OCI-LY7 (cell line): ENCODE data around the gene PTX4. TPM values are rescaled to one million over a fixed set of nuclear protein-coding genes. Genes with fewer than 3 reads are reported as not detected.
"Not testable (repeated sequence)": the region's sequence is repeated elsewhere in the genome, so short reads cannot be mapped to it uniquely, and the experiment has no call there.

Experiments used
- BruUV-seq: library from RNA; stranded (reverse); fragments of 400-500 nt; replicated peaks from 2 replicates; lab custom pipeline; 2021; lab: Mats Ljungman, UMichigan
- CTCF ChIA-PET: fragments of 300-600 bp; sonication (Branson Sonifier 250); formaldehyde crosslinking; loops from one replicate; lab custom pipeline; 2022; ENCODE audit warnings: antibody characterized with exemption; ENCODE audit not compliant: unreplicated experiment; lab: Charles Lee
- POLR2A ChIA-PET: fragments of 300-600 bp; sonication (Branson Sonifier 250); formaldehyde crosslinking; loops from one replicate; lab custom pipeline; 2022; ENCODE audit warnings: antibody characterized with exemption; lab: Charles Lee
- DNase-seq: peaks from one replicate; pipeline ENCODE4 v3.0.0-alpha.2; 2015; ENCODE audit warnings: low spot score
- H2AFZ ChIP-seq: fragments of 200-600 bp; sonication (generic), shearing (Covaris generic); 2 replicates; pipeline ENCODE4 v1.6.1; 2014; ENCODE audit warnings: mild to moderate bottlenecking, antibody characterized with exemption, low read length, moderate library complexity
- H3K27ac ChIP-seq: fragments of 200-600 bp; sonication (generic); 2 replicates; pipeline ENCODE4 v1.5.1; 2014; ENCODE audit warnings: mixed run types, low read depth, mild to moderate bottlenecking, moderate library complexity, low read length, inconsistent platforms; ENCODE audit not compliant: poor library complexity, severe bottlenecking
- H3K36me3 ChIP-seq: fragments of 200-600 bp; sonication (generic); 2 replicates; pipeline ENCODE4 v1.6.1; 2014; ENCODE audit warnings: mild to moderate bottlenecking, antibody characterized with exemption, low read length, moderate library complexity, mixed read lengths; ENCODE audit not compliant: insufficient read depth
- H3K4me1 ChIP-seq: fragments of 200-600 bp; sonication (generic); 2 replicates; pipeline ENCODE4 v1.5.1; 2014; ENCODE audit warnings: mild to moderate bottlenecking, low read length; ENCODE audit not compliant: insufficient read depth, poor library complexity, severe bottlenecking
- H3K4me2 ChIP-seq: fragments of 200-600 bp; sonication (generic); 2 replicates; pipeline ENCODE4 v1.6.1; 2014; ENCODE audit warnings: mild to moderate bottlenecking, low read length
- H3K4me3 ChIP-seq: fragments of 200-600 bp; sonication (generic); 2 replicates; pipeline ENCODE4 v1.5.1; 2014; ENCODE audit warnings: mild to moderate bottlenecking, low read depth, low read length; ENCODE audit not compliant: poor library complexity, severe bottlenecking
- H3K79me2 ChIP-seq: fragments of 200-600 bp; sonication (generic); 2 replicates; pipeline ENCODE4 v1.6.1; 2016; ENCODE audit warnings: low read depth, mild to moderate bottlenecking, low read length, moderate library complexity, mixed read lengths; ENCODE audit not compliant: insufficient read depth
- H3K9me2 ChIP-seq: fragments of 200-600 bp; sonication (generic); 2 replicates; pipeline ENCODE4 v1.6.1; 2016; ENCODE audit warnings: mild to moderate bottlenecking, low read length, mixed read lengths; ENCODE audit not compliant: insufficient read depth
- H3K9me3 ChIP-seq: fragments of 200-600 bp; sonication (generic); 2 replicates; pipeline ENCODE4 v1.6.1; 2014; ENCODE audit warnings: mild to moderate bottlenecking, mixed run types, low read length, mixed read lengths
- H4K20me1 ChIP-seq: fragments of 200-600 bp; sonication (generic); 2 replicates; pipeline ENCODE4 v1.6.1; 2014; ENCODE audit warnings: mild to moderate bottlenecking, antibody characterized with exemption, low read length, moderate library complexity, mixed read lengths; ENCODE audit not compliant: insufficient read depth
- CTCF ChIP-seq: fragments of 200-600 bp; sonication (generic); conservative IDR thresholded peaks from 2 replicates; pipeline ENCODE4 v1.5.1; 2014; ENCODE audit warnings: mild to moderate bottlenecking, antibody characterized with exemption, low read length, moderate library complexity, mixed read lengths
- EZH2phosphoT487 ChIP-seq: fragments of 200-600 bp; sonication (generic); IDR thresholded peaks from 2 replicates; pipeline ENCODE4 v1.6.1; 2018; ENCODE audit warnings: low read depth, borderline replicate concordance, mild to moderate bottlenecking, mixed run types, antibody characterized with exemption, low read length, moderate library complexity, mixed read lengths
- intact Hi-C: fragments of 100-400 bp; cut with micrococcal nuclease; formaldehyde crosslinking; loops from one replicate; pipeline ENCODE4 v1.10.0; 2022; ENCODE audit not compliant: unreplicated experiment
- total RNA-seq, 2 experiments: library from RNA; depleted of rRNA in 1 of 2; stranded (reverse); fragments of >200 nt in 1 of 2; shearing (Covaris generic) in 1 of 2; gene quantifications; 2 replicates each; pipeline ENCODE4 v1.2.3, GENCODE V29; 2014 to 2022

Gene PTX4
- total RNA-seq, 2 experiments from 2014 or later = not detected

- no peak for DNase-seq
- no peak overlapping the region for H3K4me3 ChIP-seq
- no peaks in the 10 kb centered on the region for H3K36me3 ChIP-seq
- POLR2A ChIA-PET = no interaction called here
- no peaks in the 10 kb centered on the region for H3K9me2 ChIP-seq
- H4K20me1 ChIP-seq = no peaks in the 10 kb centered on the region
- BruUV-seq = no TSS peak
- H3K9me3 ChIP-seq = no peaks in the 10 kb centered on the region
- no peak overlapping the region for H3K4me2 ChIP-seq
- TF ChIP-seq CTCF (no peak), EZH2phosphoT487 (no peak)
- no peaks in the 10 kb centered on the region for H3K79me2 ChIP-seq
- intact Hi-C loops = no loop called here
- CTCF ChIA-PET = no interaction called here
- no peak overlapping the region for H3K27ac ChIP-seq
- H3K4me1 ChIP-seq = no peaks in the 10 kb centered on the region
- H2AFZ ChIP-seq = no peak overlapping the region
Measured at GRCh38 chr16:1485847-1486496, 2.8 kb downstream of the PTX4 start.

GRCh38 chr16:1481906-1482835 lies 6.6 kb downstream of the PTX4 start:
- no peaks in the 10 kb centered on the region for H3K4me1 ChIP-seq
- H3K79me2 ChIP-seq = no peaks in the 10 kb centered on the region
- no peaks in the 10 kb centered on the region for H4K20me1 ChIP-seq
- intact Hi-C loops = no loop called here
- ChIA-PET POLR2A (no interaction called here), CTCF (no interaction called here)
- DNase-seq = no peak
- H3K4me2 ChIP-seq = no peak overlapping the region
- no peaks in the 10 kb centered on the region for H3K9me3 ChIP-seq
- H3K9me2 ChIP-seq = no peaks in the 10 kb centered on the region
- no peak overlapping the region for H2AFZ ChIP-seq
- no peak overlapping the region for H3K27ac ChIP-seq
- no peak overlapping the region for H3K4me3 ChIP-seq
- no peaks in the 10 kb centered on the region for H3K36me3 ChIP-seq
- TF ChIP-seq CTCF (no peak), EZH2phosphoT487 (no peak)
- BruUV-seq = no TSS peak

- H3K79me2 ChIP-seq, H3K27ac ChIP-seq, H3K36me3 ChIP-seq, intact Hi-C loops, H3K9me3 ChIP-seq, BruUV-seq, H4K20me1 ChIP-seq, H3K9me2 ChIP-seq, CTCF ChIA-PET, DNase-seq, H3K4me3 ChIP-seq, POLR2A ChIA-PET, H2AFZ ChIP-seq, H3K4me2 ChIP-seq: not testable (repeated sequence)
- H3K4me1 ChIP-seq = peaks cover 11% of the 10 kb centered on the region
Measured at GRCh38 chr16:1478937-1479336, 9.8 kb downstream of the PTX4 start.
